ENCODE measurements around the gene SOCS2. TPM values are rescaled to one million over a fixed set of nuclear protein-coding genes. Genes with fewer than 3 reads are reported as not detected.
A peak's percentile ranks its signal among the peaks of the same experiment; 100 is the strongest.

The SOCS2 gene
- polyA plus RNA-seq, 2 of the 4 experiments (the other 2 are of a cell fraction) = 21.8 to 22.2 TPM

GRCh38 chr12:93570552-93571364 lies 1.7 kb upstream of the SOCS2 start:
- peak; percentile 73 to 83 for ATAC-seq
- Histone ChIP-seq H3K4me1 (peaks cover 12% of the 10 kb centered on the region; the same call in 2 of the 3 replicates), H3K9me3 (no peaks in the 10 kb centered on the region), H3K27ac (peak overlapping the region; percentile 94), H3K4me2 (peak overlapping the region; percentile 90), H3K4me3 (peak overlapping the region; percentile 64)
- under 1% methylated on average over 42 of the region's 97 CpGs for WGBS (ENCODE audit: missing lambda C conversion rate)
- CTCF ChIA-PET = interaction anchor here (0.7 to 12.6 kb wide), 12 partner anchors 18 to 1739 kb away, joined by 3 to 232 read pairs (median 4); no protein-coding TSS in a partner anchor
- POLR2A ChIA-PET = interaction anchor here (0.6 to 2.6 kb wide), 6 partner anchors 20 to 531 kb away, joined by 3 to 12 read pairs (median 8); partner anchors contain the start of gene CRADD
- FAIRE-seq = no peak
- no peak for TF ChIP-seq MAFK (IDR thresholded peaks at IDR 0.05; ENCODE audit: partially characterized antibody)
- peak; percentile 25; the same call in 1 of the 2 replicates for TF ChIP-seq RNF2 (IDR thresholded peaks at IDR 0.05; ENCODE audit: borderline replicate concordance, low read depth)
- TF ChIP-seq, protein P1, sequence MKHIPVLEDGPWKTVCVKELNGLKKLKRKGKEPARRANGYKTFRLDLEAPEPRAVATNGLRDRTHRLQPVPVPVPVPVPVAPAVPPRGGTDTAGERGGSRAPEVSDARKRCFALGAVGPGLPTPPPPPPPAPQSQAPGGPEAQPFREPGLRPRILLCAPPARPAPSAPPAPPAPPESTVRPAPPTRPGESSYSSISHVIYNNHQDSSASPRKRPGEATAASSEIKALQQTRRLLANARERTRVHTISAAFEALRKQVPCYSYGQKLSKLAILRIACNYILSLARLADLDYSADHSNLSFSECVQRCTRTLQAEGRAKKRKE (CRISPR knock-in tag; IDR thresholded peaks at IDR 0.05; ENCODE audit: low read depth) = no peak
- TF ChIP-seq ZFP36 (IDR thresholded peaks at IDR 0.05; ENCODE audit: borderline replicate concordance, partially characterized antibody) = peak; percentile 3
- peak; percentile 68; the same call in 1 of the 2 replicates for TF ChIP-seq TFCP2L1 (CRISPR knock-in tag; IDR thresholded peaks at IDR 0.05)
- TF ChIP-seq, protein P2, sequence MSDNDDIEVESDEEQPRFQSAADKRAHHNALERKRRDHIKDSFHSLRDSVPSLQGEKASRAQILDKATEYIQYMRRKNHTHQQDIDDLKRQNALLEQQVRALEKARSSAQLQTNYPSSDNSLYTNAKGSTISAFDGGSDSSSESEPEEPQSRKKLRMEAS (IDR thresholded peaks at IDR 0.05) = peak; percentile 87
- TF ChIP-seq CTCF (IDR thresholded peaks at IDR 0.05) = no peak
- TF ChIP-seq, protein P3, sequence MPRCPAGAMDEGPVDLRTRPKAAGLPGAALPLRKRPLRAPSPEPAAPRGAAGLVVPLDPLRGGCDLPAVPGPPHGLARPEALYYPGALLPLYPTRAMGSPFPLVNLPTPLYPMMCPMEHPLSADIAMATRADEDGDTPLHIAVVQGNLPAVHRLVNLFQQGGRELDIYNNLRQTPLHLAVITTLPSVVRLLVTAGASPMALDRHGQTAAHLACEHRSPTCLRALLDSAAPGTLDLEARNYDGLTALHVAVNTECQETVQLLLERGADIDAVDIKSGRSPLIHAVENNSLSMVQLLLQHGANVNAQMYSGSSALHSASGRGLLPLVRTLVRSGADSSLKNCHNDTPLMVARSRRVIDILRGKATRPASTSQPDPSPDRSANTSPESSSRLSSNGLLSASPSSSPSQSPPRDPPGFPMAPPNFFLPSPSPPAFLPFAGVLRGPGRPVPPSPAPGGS (IDR thresholded peaks at IDR 0.05) = peak; percentile 11; the same call in 1 of the 3 replicates
- peak; percentile 56 to 60; a peak in 3 of 5 replicates for TF ChIP-seq JUN (IDR thresholded peaks at IDR 0.05)
- no peak for TF ChIP-seq RCOR1 (IDR thresholded peaks at IDR 0.05; ENCODE audit: low read depth, low read length)
- TF ChIP-seq, protein P4, sequence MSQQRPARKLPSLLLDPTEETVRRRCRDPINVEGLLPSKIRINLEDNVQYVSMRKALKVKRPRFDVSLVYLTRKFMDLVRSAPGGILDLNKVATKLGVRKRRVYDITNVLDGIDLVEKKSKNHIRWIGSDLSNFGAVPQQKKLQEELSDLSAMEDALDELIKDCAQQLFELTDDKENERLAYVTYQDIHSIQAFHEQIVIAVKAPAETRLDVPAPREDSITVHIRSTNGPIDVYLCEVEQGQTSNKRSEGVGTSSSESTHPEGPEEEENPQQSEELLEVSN (IDR thresholded peaks at IDR 0.05; ENCODE audit: borderline replicate concordance, low read depth) = 0 out of 2 replicates have a peak, but pooled peaks have one; percentile 42
- TF ChIP-seq ZSCAN20 (CRISPR knock-in tag; IDR thresholded peaks at IDR 0.05) = no peak
- TF ChIP-seq CBX2 (IDR thresholded peaks at IDR 0.05; ENCODE audit: borderline replicate concordance, low read depth) = no peak
- 0 out of 2 replicates have a peak, but pooled peaks have one; percentile 27 for TF ChIP-seq REST (IDR thresholded peaks at IDR 0.05)
- peak; percentile 89 for TF ChIP-seq BHLHE40 (IDR thresholded peaks at IDR 0.05; ENCODE audit: low read depth, low read length)
- no peak for TF ChIP-seq FOSL2 (IDR thresholded peaks at IDR 0.05)
- TF ChIP-seq FOSL2 (CRISPR knock-in tag; IDR thresholded peaks at IDR 0.05) = peak; percentile 12
- no peak for TF ChIP-seq CBX8 (IDR thresholded peaks at IDR 0.05)
- peak; percentile 31; the same call in 1 of the 2 replicates for TF ChIP-seq POLR2A (IDR thresholded peaks at IDR 0.05; ENCODE audit: low read length)
- TF ChIP-seq MYC (IDR thresholded peaks at IDR 0.05; ENCODE audit: borderline replicate concordance, low read length) = peak; percentile 30; the same call in 1 of the 2 replicates
- TF ChIP-seq SREBF2 (IDR thresholded peaks at IDR 0.05) = no peak
- TF ChIP-seq HEYL (CRISPR knock-in tag; IDR thresholded peaks at IDR 0.05) = no peak
- no peak for TF ChIP-seq PHF8 (IDR thresholded peaks at IDR 0.05; ENCODE audit: borderline replicate concordance, low read depth)
- TF ChIP-seq, protein P5, sequence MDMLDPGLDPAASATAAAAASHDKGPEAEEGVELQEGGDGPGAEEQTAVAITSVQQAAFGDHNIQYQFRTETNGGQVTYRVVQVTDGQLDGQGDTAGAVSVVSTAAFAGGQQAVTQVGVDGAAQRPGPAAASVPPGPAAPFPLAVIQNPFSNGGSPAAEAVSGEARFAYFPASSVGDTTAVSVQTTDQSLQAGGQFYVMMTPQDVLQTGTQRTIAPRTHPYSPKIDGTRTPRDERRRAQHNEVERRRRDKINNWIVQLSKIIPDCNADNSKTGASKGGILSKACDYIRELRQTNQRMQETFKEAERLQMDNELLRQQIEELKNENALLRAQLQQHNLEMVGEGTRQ (IDR thresholded peaks at IDR 0.05) = peak; percentile 95
- TF ChIP-seq HOXB13 (CRISPR knock-in tag; IDR thresholded peaks at IDR 0.05; ENCODE audit: low read depth) = no peak
- peak; percentile 23; the same call in 1 of the 2 replicates for TF ChIP-seq GATA3 (IDR thresholded peaks at IDR 0.05; ENCODE audit: borderline replicate concordance)
- TF ChIP-seq MAZ (IDR thresholded peaks at IDR 0.05; ENCODE audit: borderline replicate concordance, low read depth, low read length) = peak; percentile 93; the same call in 1 of the 2 replicates
- TF ChIP-seq HDAC2 (IDR thresholded peaks at IDR 0.05) = peak; percentile 38; the same call in 1 of the 2 replicates
- TF ChIP-seq RARB (CRISPR knock-in tag; IDR thresholded peaks at IDR 0.05) = no peak
- no peak for TF ChIP-seq ZNF302 (CRISPR knock-in tag; IDR thresholded peaks at IDR 0.05)
- peak; percentile 88 to 94 for DNase-seq (ENCODE audit: low read depth in 1 of 2, low spot score in 1 of 2)
